Fibroblast of skin of scalp (primary cell): ENCODE results near the gene POLD2.
"Not testable (repeated sequence)": the region's sequence is repeated elsewhere in the genome, so short reads cannot be mapped to it uniquely, and the experiment has no call there.

Experiments
- DNase-seq: peaks from one replicate; pipeline ENCODE4 v3.0.0-alpha.2; 2013

Gene POLD2

GRCh38 chr7:44138698-44139097 lies 15.3 kb upstream of the POLD2 start:
- DNase-seq = no peak

GRCh38 chr7:44136731-44137130 lies 13.4 kb upstream of the POLD2 start:
- DNase-seq = no peak

- no peak for DNase-seq
Observed at GRCh38 chr7:44134943-44135628, 11.7 kb upstream of the POLD2 start.

- DNase-seq = no peak
Observed at GRCh38 chr7:44133295-44133694, 9.9 kb upstream of the POLD2 start.

- no peak for DNase-seq
Observed at GRCh38 chr7:44132039-44132438, 8.7 kb upstream of the POLD2 start.

GRCh38 chr7:44131173-44132029 lies 8.1 kb upstream of the POLD2 start:
- no peak for DNase-seq

- no peak for DNase-seq
Observed at GRCh38 chr7:44128721-44129582, 5.6 kb upstream of the POLD2 start.

- no peak for DNase-seq
Observed at GRCh38 chr7:44127161-44127560, 3.8 kb upstream of the POLD2 start.

- DNase-seq = not testable (repeated sequence)
Observed at GRCh38 chr7:44126574-44126973, 3.2 kb upstream of the POLD2 start.

GRCh38 chr7:44124822-44125202 lies 1.5 kb upstream of the POLD2 start:
- no peak for DNase-seq

- DNase-seq = no peak
Observed at GRCh38 chr7:44122529-44122928, 819 bp downstream of the POLD2 start.

- DNase-seq = no peak
Observed at GRCh38 chr7:44121761-44122420, 1.5 kb downstream of the POLD2 start.

GRCh38 chr7:44120395-44120794 lies 3.0 kb downstream of the POLD2 start:
- DNase-seq = no peak

- DNase-seq = no peak
Observed at GRCh38 chr7:44119829-44120380, 3.4 kb downstream of the POLD2 start.

- DNase-seq = no peak
Observed at GRCh38 chr7:44117801-44118429, 5.4 kb downstream of the POLD2 start.

- no peak for DNase-seq
Observed at GRCh38 chr7:44116789-44117666, 6.3 kb downstream of the POLD2 start.

GRCh38 chr7:44116087-44116788 lies 7.1 kb downstream of the POLD2 start:
- DNase-seq = no peak

- no peak for DNase-seq
Observed at GRCh38 chr7:44114586-44115310, 8.6 kb downstream of the POLD2 start.

GRCh38 chr7:44113764-44114354 lies 9.5 kb downstream of the POLD2 start:
- DNase-seq = no peak
